Bone marrow (tissue), 2 donors: ENCODE data around the gene GALNTL6.
"Not testable (repeated sequence)": the region's sequence is repeated elsewhere in the genome, so short reads cannot be mapped to it uniquely, and the experiment has no call there.

Source experiments
- DNase-seq, 2 donors: peaks; one replicate each; lab custom pipeline; 2025; lab: John Stamatoyannopoulos, UW

Gene GALNTL6

GRCh38 chr4:172758586-172759340, 945.6 kb downstream of the GALNTL6 start:
- DNase-seq: no peak

GRCh38 chr4:172760512-172760911, 947.3 kb downstream of the GALNTL6 start:
- DNase-seq: no peak

GRCh38 chr4:172762895-172763294, 949.7 kb downstream of the GALNTL6 start:
- no peak for DNase-seq

- no peak for DNase-seq
Observed at GRCh38 chr4:172770787-172771186, 957.6 kb downstream of the GALNTL6 start.

GRCh38 chr4:172772781-172773180, 959.6 kb downstream of the GALNTL6 start:
- no peak for DNase-seq

- no peak for DNase-seq
Observed at GRCh38 chr4:172776203-172776861, 963.1 kb downstream of the GALNTL6 start.

- no peak for DNase-seq
Observed at GRCh38 chr4:172777729-172778431, 964.7 kb downstream of the GALNTL6 start.

GRCh38 chr4:172778583-172778982, 965.4 kb downstream of the GALNTL6 start:
- DNase-seq: no peak

GRCh38 chr4:172780566-172781081, 967.4 kb downstream of the GALNTL6 start:
- no peak for DNase-seq

GRCh38 chr4:172785613-172786012, 972.4 kb downstream of the GALNTL6 start:
- DNase-seq: no peak

- no peak for DNase-seq
Observed at GRCh38 chr4:172786039-172786792, 973.0 kb downstream of the GALNTL6 start.

- no peak for DNase-seq
Observed at GRCh38 chr4:172787111-172787510, 973.9 kb downstream of the GALNTL6 start.

GRCh38 chr4:172791841-172792240, 978.6 kb downstream of the GALNTL6 start:
- DNase-seq: no peak

- no peak for DNase-seq
Observed at GRCh38 chr4:172793565-172794306, 980.5 kb downstream of the GALNTL6 start.

- DNase-seq: no peak
Observed at GRCh38 chr4:172794307-172794703, 981.1 kb downstream of the GALNTL6 start.

GRCh38 chr4:172797281-172797680, 984.1 kb downstream of the GALNTL6 start:
- DNase-seq: not testable (repeated sequence)

GRCh38 chr4:172802032-172802431, 988.8 kb downstream of the GALNTL6 start:
- DNase-seq: no peak

- no peak for DNase-seq
Observed at GRCh38 chr4:172806841-172807240, 993.6 kb downstream of the GALNTL6 start.

GRCh38 chr4:172808196-172808595, 995.0 kb downstream of the GALNTL6 start:
- DNase-seq: no peak

- DNase-seq: no peak
Observed at GRCh38 chr4:172809319-172809718, 996.1 kb downstream of the GALNTL6 start.

GRCh38 chr4:172813359-172813923, 1000.2 kb downstream of the GALNTL6 start:
- DNase-seq: no peak
